Endometrium (tissue), 2 donors: Measurements from ENCODE around the gene ARHGAP20.
"Not testable (repeated sequence)": the region's sequence is repeated elsewhere in the genome, so short reads cannot be mapped to it uniquely, and the experiment has no call there.

Experiments
- FAIRE-seq: peaks from 2 replicates; lab custom pipeline; 2012; peaks lifted over from hg19 to GRCh38; lab: Jason Lieb, UNC
- donor health status: control.
- donor health status: control.

The ARHGAP20 gene

DNA sequence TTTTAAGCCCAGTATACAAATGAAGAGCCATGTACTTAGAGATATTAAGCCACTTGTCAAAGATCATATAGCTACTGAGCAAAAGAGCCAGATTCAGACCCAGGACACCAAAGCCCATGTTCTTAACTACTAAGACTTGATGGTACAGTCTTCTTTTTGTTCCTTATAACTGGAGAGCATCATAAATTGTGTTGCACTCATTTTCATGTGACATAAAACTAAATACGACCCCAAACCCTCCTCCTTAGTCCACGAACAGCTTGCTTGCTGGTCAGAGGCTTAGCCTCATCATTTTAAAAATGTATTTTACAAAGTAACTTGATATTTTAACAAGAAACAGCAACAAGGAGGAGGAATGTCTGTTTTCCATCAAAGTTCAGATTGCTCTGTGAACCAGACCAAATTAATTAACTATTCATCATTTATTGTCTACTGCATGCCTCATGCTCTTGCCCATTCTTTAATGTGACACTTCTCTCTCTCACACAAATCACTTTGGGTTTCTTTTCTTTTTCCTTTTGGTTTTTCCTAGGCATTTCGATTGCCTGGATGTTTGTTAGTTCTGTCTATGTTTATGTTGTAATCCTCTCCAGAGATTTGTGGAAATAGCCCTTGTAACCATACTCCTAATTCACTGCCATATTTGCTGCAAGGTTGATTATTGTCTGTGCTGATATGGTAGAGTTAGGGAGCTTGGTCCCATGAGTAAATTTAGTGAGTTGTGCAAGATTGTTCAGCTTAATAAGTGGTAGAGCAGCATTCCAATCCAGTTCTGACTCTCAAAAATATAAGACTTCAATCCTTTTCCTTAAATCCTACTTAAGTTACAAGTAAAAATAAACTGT is 8.4 kb upstream of the ARHGAP20 start:
- FAIRE-seq, result peak; percentile 96

DNA sequence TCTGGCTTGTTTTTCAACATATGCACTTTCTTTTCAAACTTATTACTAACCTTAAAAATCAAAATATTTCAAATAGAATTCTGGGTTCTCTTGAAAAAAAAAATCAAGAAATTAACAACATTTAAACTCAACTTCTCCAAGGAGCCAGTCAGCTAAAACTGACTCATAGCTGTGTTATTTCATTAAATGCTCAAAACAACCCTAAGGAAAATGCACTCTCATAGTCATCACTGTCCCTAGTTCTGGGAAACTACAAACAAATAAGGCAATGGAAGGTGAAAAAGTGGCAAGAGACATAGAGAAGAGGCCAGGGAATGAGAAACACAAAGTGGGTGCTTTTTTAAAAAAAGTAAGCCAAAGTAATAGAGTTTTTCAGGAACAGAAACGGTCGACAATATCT is 4.1 kb upstream of the ARHGAP20 start:
- FAIRE-seq, result no peak

DNA sequence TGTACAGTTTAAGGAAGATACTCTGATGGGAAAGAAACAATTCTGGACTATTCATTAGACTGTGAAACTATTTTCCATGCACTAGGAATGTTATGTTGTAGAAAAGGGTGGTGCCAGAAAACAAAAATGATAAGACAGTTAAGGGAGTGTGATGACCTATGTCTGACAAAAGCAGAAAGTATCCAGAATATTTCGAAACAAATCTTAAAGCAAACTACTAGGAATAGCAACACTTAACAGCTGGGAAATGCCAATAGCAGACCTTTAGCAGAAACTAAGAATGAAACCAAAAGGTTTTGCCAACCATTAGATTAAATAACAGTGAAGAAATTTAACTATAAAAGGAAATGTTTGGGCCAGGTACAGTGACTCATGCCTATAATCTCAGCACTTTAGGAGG is 3.3 kb upstream of the ARHGAP20 start:
- FAIRE-seq, result peak; percentile 83

DNA sequence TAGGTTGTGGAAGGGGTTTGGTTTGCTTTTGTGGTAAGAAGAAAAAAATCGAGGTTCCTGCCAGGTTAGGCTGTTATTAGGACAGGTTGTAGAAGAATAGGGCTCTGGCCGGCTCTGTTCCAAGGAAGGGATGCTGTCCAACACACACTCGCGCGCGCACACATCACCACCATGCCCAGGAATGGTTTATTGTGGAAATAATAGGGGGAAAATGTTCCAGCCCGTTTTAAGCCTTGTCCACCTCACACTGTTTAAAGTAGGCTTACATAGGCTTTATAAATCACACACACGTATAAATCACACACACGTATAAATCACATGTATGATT is 1.2 kb upstream of the ARHGAP20 start:
- FAIRE-seq, result no peak

DNA sequence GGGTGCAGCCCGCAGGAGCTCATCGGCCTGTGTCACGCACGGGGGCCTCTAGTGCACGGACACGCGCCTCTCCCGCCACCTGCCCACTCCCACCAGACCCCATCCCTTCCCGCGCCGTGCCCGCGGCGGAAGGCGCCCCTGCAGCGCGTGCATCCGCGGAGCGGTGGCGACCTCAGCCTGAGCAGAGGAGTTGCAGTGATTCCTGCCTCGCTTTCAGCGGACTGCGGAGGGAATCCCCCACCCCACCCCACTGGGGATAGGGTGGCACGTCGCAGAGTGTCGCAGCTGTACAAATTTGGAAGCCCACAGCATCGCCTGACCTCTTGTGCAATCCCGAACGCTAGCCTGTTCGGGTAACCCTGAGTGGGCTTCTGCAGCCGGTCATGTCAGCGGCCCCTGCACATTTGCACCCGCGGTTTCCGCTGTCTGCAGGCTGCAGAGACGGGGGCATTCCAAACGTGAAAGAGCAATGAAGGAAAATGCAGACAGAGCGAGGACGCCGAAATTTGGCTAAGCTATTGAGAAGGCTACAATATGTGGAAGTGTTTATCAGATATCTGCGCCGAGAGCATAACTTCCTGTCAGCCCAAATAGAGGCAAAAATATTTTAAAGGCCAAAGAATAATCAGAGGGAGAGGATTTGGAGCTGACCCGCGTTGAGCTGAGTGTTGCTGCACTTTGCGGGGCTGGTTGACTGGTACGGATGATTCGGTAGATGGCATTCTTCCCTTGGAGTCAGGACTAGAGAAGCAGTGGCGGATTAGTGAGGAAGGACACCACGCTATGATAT is 617 bp upstream of the ARHGAP20 start:
- peak; percentile 35 for FAIRE-seq

DNA sequence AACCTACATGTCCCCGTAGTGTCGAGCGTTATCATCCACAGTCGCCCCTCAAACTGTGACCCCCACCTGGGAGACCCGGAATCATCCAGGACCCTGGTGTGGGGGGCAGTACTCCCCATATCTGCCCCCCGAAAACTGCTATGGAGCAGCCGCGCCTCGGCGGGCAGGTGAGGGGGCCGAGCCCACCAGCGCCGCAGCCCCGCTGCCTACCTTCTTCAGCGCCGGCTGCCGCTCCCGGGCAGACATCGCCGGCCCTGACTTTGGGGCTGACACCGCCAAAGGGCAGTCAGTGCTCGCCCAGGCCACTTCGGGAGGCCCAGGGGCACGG is 825 bp downstream of the ARHGAP20 start:
- no peak for FAIRE-seq

DNA sequence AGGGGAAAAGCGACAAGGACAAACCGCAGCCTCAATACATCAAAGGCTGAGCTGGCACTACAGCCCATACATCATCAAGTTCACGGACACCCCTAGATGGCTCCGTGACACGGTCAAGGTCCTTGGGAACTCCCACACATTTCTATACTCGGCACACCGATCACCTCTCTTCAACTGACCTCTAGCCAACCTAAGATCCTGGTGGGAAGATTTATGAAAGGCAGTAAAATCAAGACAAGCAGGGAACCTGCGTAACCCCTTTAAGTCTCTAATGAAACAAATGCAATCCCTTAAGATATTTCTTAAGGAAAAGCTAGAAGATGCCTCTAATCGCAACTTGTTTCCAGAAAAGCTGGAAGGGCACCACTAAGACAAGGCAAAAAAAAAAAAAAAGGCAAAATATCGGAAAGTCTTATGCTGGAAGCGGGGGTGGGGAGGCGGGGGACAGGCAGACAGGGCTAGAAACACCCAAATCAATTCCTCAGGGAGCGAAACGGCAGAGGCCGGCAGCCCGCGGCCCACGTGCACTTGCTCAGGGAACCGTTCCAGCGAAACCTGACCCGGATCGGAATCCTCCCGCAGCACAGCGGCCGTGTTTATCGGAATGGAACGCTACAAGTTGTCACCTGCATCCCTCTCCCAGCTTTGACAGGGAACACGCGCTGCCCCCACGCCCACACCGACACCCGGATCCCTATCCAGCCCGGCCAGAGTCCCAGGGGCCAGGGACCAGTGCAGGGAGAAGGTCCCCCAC is 1.4 kb downstream of the ARHGAP20 start:
- FAIRE-seq, result no peak

DNA sequence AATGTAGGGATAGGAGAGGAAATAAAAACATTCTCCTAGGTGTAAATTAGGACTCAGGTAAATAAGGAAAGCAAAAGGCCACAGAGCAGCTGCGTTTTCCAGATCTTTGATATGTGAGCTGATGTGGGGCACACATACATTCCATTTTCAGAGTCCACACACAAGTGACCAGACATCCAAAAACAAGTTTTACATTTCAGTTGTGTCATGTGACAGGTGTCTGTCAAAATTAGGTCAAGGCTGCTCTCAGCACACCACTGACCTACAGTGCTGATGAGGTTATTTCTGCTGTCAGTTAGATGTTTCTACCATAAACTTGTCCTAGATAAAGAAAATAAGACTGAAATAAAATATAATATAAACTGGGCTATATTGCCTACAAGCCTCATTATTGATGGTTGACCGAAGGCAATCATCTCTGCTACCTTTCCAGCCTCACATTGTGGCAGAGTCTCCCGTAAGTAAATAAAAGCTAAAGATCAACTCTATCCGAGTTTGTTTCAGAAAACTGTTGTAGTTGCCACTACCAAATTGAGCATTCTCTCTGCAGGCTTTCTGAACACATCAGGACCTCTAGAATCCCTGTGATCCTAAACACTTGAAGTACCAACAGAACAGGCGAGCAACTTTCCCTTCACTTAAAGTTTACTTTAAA is 7.9 kb downstream of the ARHGAP20 start:
- FAIRE-seq, result no peak

DNA sequence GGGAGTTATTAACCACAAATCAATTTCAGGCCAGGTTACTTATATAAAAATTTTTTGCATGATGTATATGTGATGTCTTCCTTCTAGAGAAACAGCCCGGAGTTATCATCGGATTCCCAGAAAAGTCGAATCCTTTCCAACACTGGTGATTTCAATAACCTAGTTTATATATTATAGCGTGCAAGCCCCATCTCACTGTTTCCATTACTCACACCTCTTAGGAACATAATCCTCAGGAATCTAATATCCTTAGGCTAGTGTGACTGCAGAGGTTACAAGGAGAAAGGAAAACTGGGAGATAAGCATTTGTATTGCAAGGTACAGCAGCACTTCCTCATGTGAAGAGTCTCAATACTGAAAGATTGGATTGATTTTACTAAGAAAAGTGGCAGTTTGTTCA is 20.3 kb downstream of the ARHGAP20 start:
- no peak for FAIRE-seq

DNA sequence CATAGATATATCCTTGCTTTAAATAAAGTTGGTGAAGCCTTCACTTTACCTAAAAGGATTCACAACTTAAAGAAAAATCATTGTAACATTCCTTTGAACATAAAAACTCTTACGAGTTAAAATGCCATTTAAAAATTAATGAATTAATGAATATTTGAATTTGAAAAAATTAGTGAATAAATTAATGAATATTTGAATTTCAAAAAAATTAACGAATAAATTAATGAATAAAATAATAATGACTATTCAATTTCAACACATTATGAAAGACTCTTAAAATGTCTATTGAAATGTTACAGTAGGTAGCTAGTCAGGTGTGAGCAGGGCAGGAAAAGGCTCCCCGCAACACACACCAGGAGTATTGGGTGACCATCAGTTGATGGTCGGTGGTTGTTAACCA is 22.9 kb downstream of the ARHGAP20 start:
- FAIRE-seq, result no peak

DNA sequence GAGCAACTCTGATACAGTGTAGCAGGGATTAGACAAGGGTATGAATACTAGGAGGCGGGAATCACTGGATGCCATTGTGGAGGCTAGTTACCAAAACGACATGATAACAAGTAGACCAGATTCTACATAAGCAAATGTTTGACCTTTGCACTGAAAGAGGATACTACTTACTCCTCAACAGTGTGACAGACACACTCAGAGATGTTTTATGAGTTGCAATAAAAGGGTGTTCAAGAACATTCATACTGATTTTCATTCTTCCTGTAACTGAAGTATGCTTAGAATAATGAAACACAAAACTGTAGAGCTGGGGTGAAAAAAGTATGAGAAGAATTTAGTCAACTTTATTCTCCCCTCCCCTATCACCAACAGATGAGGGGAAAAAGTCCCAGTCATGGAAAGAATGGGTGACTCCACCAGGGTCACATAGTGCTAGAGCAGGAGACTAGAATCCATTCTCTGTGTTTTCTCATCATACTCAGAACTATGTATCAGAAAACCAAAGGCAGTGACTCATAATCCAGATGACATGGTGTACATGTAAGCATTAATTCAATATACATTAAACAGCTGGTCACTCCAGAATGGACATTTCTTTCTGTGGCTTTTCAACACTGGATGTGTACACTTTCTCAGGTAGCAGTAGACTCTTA is 32.8 kb downstream of the ARHGAP20 start:
- no peak for FAIRE-seq

DNA sequence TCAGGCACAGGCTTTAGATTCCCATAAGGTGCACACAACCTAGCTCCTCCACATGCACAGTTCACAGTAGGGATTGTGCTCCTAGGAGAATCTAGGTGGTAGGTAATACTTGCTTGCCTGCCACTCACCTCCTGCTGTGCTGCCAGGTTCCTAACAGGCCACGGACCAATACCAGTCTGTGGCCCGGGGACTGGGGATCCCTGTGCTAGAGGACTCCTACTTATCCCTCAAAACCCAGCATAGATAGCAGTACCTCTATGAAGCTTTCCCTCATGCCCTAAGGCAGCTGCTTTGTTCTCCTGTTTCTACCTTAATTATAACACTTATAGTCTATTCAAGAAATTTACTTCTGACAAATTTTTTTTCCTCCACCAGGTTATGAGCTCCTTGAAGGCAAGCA is 36.7 kb downstream of the ARHGAP20 start:
- no peak for FAIRE-seq

DNA sequence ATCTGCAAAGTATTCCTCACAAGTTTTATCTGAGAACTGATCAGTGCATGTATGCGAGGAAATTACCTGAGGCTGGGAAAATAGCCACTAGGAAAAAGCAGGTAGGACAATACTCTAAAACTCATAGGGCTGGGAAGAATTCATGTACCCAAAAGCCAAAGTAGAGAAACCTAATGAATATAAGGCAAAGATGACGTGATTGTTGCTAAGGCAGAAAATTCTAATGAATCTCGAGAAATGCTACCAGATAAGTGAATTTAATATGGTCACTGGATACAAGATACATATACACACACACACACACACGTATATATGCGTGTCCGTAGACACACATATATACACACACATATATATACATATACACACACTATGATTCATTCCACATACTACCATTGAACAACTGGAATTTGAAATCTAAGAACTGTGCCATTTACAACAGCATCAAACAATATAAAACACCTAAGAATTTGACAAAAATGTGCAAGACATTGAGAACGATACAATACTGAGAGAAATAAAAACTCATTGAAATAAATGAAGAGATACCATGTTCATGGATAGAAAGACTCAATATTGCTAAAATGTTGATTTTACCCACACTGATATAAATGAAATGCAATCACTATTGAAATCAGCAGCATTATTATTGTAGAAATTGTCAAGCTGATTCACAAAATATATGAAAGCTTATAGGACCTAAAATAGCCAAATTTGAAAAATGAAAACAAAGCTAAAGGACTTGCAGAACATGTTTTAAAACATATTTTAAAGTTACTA is 46.4 kb downstream of the ARHGAP20 start:
- no peak for FAIRE-seq

DNA sequence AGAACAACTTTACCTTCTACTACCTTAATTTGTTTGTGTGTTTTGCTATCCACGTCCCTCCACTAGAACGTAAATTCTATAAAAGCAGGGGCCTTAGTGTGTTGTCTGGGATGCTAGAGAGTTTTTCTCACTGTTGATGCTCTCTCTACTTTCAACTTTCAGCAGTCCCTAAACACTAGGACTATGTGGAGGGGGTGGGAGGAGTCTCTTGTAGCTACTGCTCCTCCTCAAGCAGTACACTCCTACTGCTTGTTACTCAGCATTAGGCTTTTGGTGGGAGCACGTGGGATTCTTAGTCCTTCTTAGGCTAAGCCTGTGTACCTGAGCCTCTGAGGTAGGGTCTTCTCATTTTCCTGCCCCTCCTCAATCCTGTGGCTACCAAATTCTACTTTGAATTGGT is 56.3 kb downstream of the ARHGAP20 start:
- FAIRE-seq, result no peak

DNA sequence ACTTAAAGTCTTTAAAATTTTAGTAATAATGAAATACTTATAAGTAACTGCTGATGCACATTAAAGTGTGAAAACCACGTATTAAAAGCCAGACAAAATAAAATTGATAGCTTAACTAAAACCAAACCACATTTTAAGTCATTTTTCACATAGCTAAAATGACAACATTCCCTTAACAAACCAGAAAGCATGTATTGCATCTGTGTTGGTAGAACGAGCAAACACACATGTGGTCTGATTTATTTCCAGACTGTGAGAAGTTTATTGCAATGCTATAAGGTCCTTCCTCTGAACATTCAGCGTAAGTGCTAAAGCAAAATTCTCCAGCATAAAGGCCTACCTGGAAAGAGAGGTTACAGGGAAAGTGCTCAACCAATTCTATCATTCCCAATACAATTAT is 57.8 kb downstream of the ARHGAP20 start:
- FAIRE-seq, result peak; percentile 77

DNA sequence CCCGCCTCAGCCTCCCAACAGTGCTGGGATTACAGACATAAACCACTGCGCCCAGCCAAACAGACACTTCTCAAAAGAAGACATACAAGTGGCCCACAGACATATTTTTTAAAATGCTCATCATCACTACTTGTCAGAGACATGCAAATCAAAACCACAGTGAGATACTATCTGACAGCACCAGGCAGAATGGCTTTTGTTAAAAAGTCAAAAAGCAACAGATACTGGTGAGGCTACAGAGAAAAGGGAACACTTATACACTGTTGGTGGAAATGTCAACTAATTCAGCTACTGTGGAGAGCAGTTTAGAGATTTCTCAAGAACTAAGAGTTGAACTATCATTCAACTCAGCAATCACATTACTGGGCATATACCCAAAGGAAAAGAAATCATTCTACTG is 67.0 kb downstream of the ARHGAP20 start:
- no peak for FAIRE-seq

DNA sequence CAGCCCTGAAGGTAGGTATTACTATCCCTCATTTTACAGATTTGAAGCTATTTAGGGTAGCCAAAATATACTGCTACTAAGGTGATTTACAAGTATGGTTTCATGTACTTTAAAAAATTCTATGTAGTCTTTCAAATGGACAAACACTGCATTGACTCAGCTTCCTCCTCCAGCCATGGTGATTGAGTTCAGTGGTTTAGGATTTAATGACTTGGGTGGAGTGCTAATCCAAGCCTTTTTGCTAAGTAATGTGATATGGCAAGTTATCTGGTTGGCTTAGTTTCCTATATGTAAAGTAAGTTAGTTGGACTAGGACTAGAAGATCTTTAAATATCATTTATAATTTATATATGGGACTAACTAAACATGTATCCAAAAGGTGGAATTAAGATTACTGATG is 77.9 kb downstream of the ARHGAP20 start:
- no peak for FAIRE-seq

DNA sequence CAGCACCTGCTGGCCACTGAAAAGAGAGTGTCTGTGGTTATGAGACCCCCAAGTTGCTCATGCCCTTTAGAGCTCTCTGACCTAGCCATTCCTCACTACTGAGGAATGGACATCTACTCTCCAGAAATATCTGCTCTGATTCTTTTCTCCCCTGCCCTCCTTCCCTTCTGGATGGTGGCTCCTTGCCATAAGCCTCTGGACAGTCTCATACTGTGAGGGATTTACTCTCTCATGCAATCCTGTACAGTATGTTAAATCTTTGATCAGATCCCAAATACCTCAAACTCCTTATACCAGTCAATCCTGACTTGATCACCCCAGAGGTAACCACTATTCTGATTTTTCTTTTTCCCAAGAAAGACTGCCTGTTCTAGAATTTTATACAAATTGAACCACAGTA is 80.7 kb downstream of the ARHGAP20 start:
- FAIRE-seq, result no peak

DNA sequence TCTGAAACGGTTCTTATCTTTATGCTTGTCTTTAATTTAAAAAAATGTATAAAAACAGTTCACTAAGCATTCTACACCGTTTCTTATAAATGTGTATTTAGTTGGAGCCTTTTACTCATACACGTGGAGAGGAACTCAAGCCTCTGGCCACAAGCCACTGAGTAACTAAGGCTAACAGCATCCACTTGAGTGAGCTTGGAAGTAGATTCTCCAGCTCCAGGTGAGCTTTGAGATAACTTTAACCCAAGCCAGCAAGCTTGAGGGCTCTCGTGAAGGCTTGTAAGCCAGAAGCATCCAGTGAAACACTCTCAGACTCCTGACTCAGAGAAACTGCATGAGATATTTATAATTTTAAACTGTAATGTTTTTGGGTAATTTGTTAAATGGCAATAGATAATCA is 82.6 kb downstream of the ARHGAP20 start:
- no peak for FAIRE-seq

DNA sequence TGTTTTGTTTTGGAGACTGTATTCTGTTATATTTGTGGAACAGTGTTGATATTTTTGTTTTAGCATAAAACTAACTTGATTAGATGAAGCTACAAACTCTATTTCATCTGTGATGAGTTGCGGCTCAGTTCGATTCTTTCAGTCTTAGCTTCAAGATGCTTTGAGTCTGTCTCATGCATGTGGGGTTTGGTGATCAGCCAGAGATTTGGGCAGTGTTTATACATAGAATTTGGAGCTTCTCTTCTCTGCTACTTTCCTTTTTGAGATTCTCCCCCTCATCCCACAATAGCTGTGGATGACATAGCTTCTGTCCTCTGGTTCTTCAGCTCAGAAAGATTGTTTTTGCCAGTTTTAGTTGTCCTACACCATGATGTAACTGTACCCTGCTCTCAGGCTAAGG is 90.4 kb downstream of the ARHGAP20 start:
- no peak for FAIRE-seq

DNA sequence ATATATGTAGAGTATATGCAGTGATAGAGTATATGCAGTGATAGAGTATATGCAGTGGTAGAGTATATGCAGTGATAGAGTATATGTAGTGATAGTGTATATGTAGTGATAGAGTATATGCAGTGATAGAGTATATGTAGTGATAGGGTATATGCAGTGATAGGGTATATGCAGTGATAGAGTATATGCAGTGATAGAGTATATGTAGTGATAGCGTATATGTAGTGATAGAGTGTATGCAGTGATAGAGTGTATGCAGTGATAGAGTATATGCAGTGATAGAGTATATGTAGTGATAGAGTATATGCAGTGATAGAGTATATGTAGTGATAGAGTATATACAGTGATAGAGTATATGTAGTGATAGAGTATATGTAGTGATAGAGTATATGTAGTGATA is 92.9 kb downstream of the ARHGAP20 start:
- not testable (repeated sequence) for FAIRE-seq
